Testis (tissue), 3 donors: ENCODE measurements around the gene TMEM252. TPM values are rescaled to one million over a fixed set of nuclear protein-coding genes. Genes with fewer than 3 reads are reported as not detected.
A peak's percentile ranks its signal among the peaks of the same experiment; 100 is the strongest.

Experiments used
- DNase-seq: peaks from one replicate; pipeline ENCODE4 v3.0.0-alpha.2; 2019
- H3K27ac ChIP-seq, 2 donors: fragments of 200-600 bp; sonication (generic); one replicate each; pipeline ENCODE4 v1.5.1; 2019
- H3K27me3 ChIP-seq: fragments of 200-600 bp; sonication (generic); one replicate; pipeline ENCODE4 v1.5.1; 2019
- H3K36me3 ChIP-seq: fragments of 200-600 bp; sonication (generic); one replicate; pipeline ENCODE4 v1.5.1; 2017; ENCODE audit warnings: low read depth; ENCODE audit errors: missing control alignments
- H3K4me1 ChIP-seq: fragments of 200-600 bp; sonication (generic); one replicate; pipeline ENCODE4 v1.5.1; 2019
- H3K4me3 ChIP-seq, 2 donors: fragments of 200-600 bp; sonication (generic); one replicate each; pipeline ENCODE4 v1.5.1; 2017 to 2019
- H3K9me3 ChIP-seq: fragments of 200-600 bp; sonication (generic); one replicate; pipeline ENCODE4 v1.5.1; 2017
- CTCF ChIP-seq, 3 experiments: fragments of 450-650 bp in 2 of 3; fragments of 200-600 bp in 1 of 3; sonication (generic) in 1 of 3; IDR thresholded peaks; one replicate each; pipeline ENCODE4 v1.5.1; 2016 to 2019; ENCODE audit warnings: antibody characterized with exemption in 3 of 3, mild to moderate bottlenecking in 2 of 3, moderate library complexity in 1 of 3
- POLR2A ChIP-seq: fragments of 450-650 bp; IDR thresholded peaks from one replicate; pipeline ENCODE4 v1.6.1; 2017; ENCODE audit warnings: antibody characterized with exemption, mild to moderate bottlenecking, moderate library complexity
- WGBS, 2 donors: methylation state at CpG; one replicate each; pipeline ENCODE4 v1.1.5; 2018; 5-methylcytosine and 5-hydroxymethylcytosine counted together
- intact Hi-C: fragments of 100-400 bp; cut with DNase I; formaldehyde crosslinking; loops from one replicate; pipeline ENCODE4 v1.15.1; 2023; ENCODE audit warnings: low total_unique reads
- polyA plus RNA-seq: library from polyadenylated mRNA; stranded (reverse); fragments of 350-450 nt; fragmentation: Illumina TruSeq; extraction: RNeasy Lipid Tissue Mini Kit (QIAGEN cat#74804); gene quantifications from one replicate; pipeline ENCODE4 v1.2.3, GENCODE V29; 2014; ENCODE audit warnings: low read depth, low replicate concordance; ENCODE audit not compliant: insufficient read depth
- total RNA-seq, 2 donors: library from RNA; depleted of rRNA; stranded (reverse); fragments of >200 nt; gene quantifications; one replicate each; pipeline ENCODE4 v1.2.3, GENCODE V29; 2016

TMEM252 gene
- total and polyA plus RNA-seq, 3 donors from 2014 or later, result 0.26 TPM; not detected in 2

GRCh38 chr9:68551191-68551590 lies 10.5 kb upstream of the TMEM252 start:
- H3K27ac ChIP-seq, result peak overlapping the region; percentile 1 to 57
- H3K36me3 ChIP-seq, result no peaks in the 10 kb centered on the region
- H3K9me3 ChIP-seq, result no peaks in the 10 kb centered on the region
- DNase-seq, result no peak
- H3K4me1 ChIP-seq, result peaks cover 9% of the 10 kb centered on the region
- whole genome bisulfite sequencing, 2 donors, result 65 to 75% methylated on average over 4 of the region's 4 CpGs
- TF ChIP-seq POLR2A, result no peak
- TF ChIP-seq CTCF (IDR thresholded peaks at IDR 0.05), result no peak
- no peak overlapping the region for H3K4me3 ChIP-seq
- intact Hi-C loops, result no loop called here
- no peaks in the 10 kb centered on the region for H3K27me3 ChIP-seq

GRCh38 chr9:68548241-68548640 lies 7.6 kb upstream of the TMEM252 start:
- WGBS, 2 donors, result 36 to 56% methylated on average over 3 of the region's 3 CpGs
- TF ChIP-seq POLR2A, result no peak
- TF ChIP-seq CTCF (IDR thresholded peaks at IDR 0.05), result no peak
- intact Hi-C loops, result no loop called here
- no peaks in the 10 kb centered on the region for H3K9me3 ChIP-seq
- H3K36me3 ChIP-seq, result no peaks in the 10 kb centered on the region
- H3K27ac ChIP-seq, result no peak overlapping the region
- DNase-seq, result no peak
- no peaks in the 10 kb centered on the region for H3K27me3 ChIP-seq
- no peak overlapping the region for H3K4me3 ChIP-seq
- peaks cover 4% of the 10 kb centered on the region for H3K4me1 ChIP-seq

GRCh38 chr9:68547417-68547816 lies 6.7 kb upstream of the TMEM252 start:
- no peak for TF ChIP-seq POLR2A
- no peak for TF ChIP-seq CTCF (IDR thresholded peaks at IDR 0.05)
- no peaks in the 10 kb centered on the region for H3K27me3 ChIP-seq
- intact Hi-C loops, result no loop called here

DNA sequence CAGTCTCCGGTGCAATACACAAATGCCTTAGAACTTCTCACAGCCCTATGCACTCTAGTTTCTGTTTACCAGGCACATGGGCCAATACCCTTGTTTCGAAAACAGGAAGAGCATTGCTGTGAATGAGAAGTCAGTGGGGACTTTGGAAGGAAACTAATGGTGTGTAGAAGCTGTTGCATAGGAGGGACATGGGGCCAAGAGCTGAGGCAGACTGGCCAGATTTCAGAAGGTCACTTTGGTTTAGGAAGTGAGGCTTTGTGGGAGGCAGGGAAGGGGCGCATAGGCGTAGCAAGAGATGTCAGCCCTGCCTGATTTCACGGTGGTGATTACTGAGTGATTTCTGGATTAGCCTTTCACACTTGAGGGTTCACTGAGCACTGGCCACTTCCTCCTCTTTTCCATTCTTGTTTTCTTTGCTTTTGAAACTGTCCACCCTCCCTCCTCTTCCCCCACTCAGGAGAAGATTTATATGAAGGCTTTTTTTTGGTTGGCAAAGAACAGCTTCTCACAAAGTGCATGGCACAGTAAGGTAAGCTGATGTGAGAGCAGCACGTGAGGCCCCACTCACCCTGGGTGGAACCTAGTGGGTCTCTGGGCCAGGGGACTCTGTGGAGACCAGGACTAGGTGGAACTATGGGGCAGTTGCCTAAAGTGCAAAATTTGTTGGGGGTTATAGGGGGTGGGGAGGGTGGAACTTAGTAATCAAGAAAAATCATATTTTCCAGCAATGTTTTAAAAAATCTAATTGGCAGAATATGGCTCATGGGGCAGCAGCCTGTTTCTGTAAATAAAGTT lies 6.1 kb upstream of the TMEM252 start:
- no peak overlapping the region for H3K27ac ChIP-seq
- H3K9me3 ChIP-seq, result no peaks in the 10 kb centered on the region
- intact Hi-C loops, result no loop called here
- no peak for DNase-seq
- TF ChIP-seq POLR2A, result no peak
- no peak for TF ChIP-seq CTCF (IDR thresholded peaks at IDR 0.05)
- 55 to 72% methylated on average over 6 of the region's 6 CpGs for WGBS, 2 donors
- H3K4me3 ChIP-seq, result no peak overlapping the region
- H3K4me1 ChIP-seq, result peaks cover 4% of the 10 kb centered on the region
- H3K36me3 ChIP-seq, result no peaks in the 10 kb centered on the region
- H3K27me3 ChIP-seq, result no peaks in the 10 kb centered on the region

More at GRCh38 chr9:68547417-68547816, 6.7 kb upstream of the TMEM252 start:
- DNase-seq, result no peak
- Histone ChIP-seq H3K4me3 (no peak overlapping the region), H3K9me3 (no peaks in the 10 kb centered on the region), H3K36me3 (no peaks in the 10 kb centered on the region), H3K4me1 (peaks cover 4% of the 10 kb centered on the region), H3K27ac (no peak overlapping the region)
